Ureter (tissue), 1 donor: Measurements from ENCODE around the gene CALR. TPM values are rescaled to one million over a fixed set of nuclear protein-coding genes. Genes with fewer than 3 reads are reported as not detected.
"Not testable (repeated sequence)": the region's sequence is repeated elsewhere in the genome, so short reads cannot be mapped to it uniquely, and the experiment has no call there.

Experiments used
- DNase-seq: peaks from one replicate; pipeline ENCODE4 v3.0.0-alpha.2; 2020; ENCODE audit warnings: low spot score
- total RNA-seq: library from RNA; stranded (reverse); gene quantifications from one replicate; pipeline ENCODE4 v1.2.4, GENCODE V29; 2023
- donor health status: DM: yes; HTN: yes; CAD: no.

The CALR gene
- total RNA-seq = 643 TPM

- DNase-seq = peak; percentile 100
These were observed at the start of gene CALR for GRCh38 chr19:12937927-12938778. Gene CALR, plus strand, starts transcription at chr19:12938609. Its CDS starts 71 bp downstream, at chr19:12938680.

DNA sequence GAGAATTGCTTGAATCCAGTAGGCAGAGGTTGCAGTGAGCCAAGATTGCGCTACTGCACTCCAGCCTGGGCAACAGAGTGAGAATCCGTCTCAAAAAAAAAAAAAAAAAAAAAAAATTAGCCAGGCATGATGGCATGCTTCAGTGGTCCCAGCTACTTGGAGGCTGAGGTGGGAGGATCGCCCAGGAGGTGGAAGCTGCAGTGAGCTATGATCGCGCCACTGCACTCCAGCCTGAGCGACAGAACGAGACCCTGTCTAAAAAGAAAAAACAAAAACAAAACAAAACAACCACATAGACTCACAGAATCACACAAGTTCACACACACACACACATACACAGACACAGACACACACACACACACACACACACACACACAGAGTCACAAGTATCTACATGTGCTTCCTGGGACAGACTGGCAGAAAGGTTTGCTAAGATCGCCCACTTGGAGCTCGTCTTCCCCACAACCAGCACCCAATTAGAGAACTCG, 48.1 kb upstream of the CALR start:
- DNase-seq = not testable (repeated sequence)

DNA sequence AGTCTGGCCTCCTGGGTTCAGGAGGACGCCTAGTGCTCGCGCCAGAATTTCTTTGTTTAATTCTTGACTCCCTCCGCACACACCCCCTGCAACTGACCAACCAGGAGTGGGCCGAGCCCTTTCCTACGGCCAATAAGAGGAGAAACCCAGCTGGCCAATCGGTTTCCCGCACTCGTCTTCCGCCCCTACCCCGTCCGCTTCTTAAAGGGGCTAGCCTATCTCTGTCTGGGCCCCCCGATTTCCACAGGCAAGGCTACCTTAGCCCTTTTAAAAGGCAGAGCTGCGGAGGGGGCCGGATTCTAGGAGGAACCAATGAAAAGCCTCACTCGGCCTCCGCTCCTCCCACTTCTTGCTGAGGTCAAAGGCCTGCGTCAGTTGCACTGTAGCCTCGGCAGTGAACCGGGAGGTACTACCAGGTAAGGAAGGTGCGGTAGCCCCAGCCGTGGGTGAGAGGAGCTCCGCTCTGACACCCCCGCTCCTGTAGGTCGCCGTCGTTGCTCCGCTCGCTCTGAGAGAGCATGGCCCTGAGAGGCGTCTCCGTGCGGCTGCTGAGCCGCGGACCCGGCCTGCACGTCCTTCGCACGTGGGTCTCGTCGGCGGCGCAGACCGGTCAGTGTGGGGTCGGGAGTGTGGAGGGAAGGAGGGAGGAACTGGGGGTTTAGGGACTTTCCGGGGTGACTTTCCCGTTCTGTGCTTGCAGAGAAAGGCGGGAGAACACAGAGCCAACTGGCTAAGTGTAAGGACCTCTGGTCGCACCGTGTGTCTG, 47.4 kb upstream of the CALR start, which contains the start of gene GCDH:
Gene GCDH (plus strand): TSS at position 374 of the 766 bp plus-strand sequence. CDS start 145 bp downstream, at position 519.
- peak; percentile 98 for DNase-seq

DNA sequence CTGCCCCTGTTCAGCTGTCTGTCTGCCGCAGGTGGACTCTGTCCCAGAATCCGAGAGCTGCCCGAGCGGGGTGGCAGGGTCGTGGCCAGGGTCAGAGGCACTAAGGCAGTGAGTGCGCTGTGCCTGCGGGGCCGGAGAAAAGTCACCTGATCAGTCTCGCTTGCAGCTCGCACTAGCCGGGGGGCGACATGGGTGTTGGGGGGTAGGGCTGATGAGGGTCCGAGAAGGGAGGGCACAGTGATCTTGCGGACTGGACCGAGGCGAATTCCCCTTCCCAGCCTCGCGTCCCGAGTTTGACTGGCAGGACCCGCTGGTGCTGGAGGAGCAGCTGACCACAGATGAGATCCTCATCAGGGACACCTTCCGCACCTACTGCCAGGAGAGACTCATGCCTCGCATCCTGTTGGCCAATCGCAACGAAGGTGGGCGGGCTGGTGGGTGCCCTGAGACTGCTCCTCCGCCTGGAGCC, 46.8 kb upstream of the CALR start:
- DNase-seq = no peak

DNA sequence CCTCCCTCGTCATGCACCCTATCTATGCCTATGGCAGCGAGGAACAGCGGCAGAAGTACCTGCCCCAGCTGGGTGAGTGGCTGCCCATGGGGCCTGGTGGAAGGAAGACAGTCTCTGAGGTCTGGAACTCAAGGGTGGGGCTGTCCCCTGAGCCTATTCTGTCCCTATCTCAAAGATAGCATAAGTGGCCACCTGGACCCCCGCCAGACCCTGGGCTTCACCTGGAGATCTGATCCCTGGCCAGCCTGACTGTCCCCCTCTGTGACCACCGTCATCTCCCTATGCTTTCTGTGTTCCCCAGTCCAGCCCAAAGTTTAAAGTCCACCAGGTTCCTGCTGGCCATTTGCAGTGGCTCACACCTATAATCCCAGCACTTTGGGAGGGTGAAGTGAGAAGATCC, 44.8 kb upstream of the CALR start:
- no peak for DNase-seq

GRCh38 chr19:12896460-12896859, 41.9 kb upstream of the CALR start:
- no peak for DNase-seq

- DNase-seq = no peak
These were observed 38.4 kb upstream of the CALR start for GRCh38 chr19:12899891-12900518.

DNA sequence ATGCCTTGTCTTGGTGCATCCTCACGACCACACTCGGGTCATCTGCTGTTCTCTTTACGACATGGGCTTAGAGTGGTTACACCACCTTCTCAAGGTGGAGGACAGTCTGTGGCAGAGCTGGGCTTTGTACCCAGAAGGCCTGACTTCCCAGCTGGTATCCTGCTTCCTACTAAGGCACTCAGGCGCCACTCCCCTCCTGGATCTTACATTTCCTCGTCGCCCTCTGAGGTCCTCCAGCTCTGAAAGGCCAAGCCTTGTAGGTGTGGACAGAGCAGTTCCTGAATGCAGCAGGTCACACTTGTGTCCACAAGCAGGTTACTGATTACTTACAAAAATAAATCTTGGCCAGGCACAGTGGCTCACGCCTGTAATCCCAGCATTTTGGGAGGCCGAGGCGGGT, 31.2 kb upstream of the CALR start:
- DNase-seq = no peak

GRCh38 chr19:12912571-12912970, 25.8 kb upstream of the CALR start:
- no peak for DNase-seq

DNA sequence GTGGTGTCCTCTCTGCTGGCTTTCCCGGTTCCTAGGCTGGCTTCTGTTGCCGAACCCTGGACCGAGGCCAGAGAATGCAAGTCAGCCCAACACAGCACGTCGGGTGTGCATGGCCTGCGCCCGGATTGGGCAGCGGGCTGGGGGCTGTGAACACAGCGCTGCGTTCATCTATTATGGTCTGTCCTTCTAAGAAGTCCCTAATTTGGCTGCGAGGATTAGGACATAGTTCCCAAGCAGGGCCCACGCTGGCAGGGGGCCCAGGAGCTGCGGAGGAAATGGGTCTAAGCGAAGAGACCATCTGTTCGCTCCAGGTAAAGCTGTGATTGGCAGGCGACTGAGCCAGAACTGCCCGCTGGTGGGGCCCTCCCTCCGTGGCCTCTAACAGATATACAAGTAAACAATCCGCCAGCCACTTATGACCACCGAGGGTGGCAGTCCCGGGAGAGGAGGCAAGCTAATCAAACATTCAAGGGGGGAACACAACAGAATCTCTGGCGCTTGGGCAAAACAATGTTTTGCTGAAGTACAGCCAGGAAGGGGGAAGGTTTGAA, 25.3 kb upstream of the CALR start:
- peak; percentile 80 for DNase-seq

- DNase-seq = no peak
These were observed 24.3 kb upstream of the CALR start for GRCh38 chr19:12913851-12914690.

- not testable (repeated sequence) for DNase-seq
These were observed 22.5 kb upstream of the CALR start for GRCh38 chr19:12915860-12916259.

- DNase-seq = no peak
These were observed 20.2 kb upstream of the CALR start for GRCh38 chr19:12918253-12918652.

DNA sequence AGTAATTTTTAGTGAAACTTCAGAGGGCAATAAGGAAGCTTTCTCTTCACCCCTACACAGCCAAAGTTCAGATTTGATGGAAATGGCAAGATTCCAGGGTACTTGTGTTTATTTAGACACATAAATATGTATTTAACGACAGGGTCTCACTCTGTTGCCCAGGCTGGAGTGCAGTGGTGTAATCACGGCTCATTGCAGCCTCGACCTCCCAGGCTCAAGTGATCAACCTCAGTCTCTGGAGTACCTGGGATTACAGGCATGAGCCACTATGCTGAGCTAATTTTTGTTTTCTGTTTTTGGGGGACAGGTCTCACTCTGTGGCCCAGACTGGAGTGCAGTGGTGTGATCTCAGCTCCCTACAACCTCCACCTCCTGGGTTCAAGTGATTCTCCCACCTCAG, 17.4 kb upstream of the CALR start:
- DNase-seq = no peak

DNA sequence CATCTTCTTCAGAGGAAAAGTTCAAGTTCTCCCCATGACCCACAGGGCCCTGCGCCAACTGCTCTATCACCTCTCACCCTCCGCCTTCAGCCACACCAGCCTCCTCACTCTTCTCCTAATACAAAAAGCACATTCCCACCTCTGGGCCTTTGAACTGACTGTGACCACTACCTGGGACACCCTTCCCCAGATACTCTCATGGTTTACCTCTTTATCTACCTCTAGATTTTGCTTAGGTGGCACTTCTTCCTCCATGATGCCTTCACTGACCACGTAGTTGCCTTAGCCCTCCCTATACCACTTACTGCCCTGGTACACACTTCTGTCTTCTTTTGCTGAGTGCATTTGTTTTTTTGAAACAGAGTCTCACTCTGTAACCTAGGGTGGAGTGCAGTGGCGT, 15.4 kb upstream of the CALR start:
- no peak for DNase-seq

DNA sequence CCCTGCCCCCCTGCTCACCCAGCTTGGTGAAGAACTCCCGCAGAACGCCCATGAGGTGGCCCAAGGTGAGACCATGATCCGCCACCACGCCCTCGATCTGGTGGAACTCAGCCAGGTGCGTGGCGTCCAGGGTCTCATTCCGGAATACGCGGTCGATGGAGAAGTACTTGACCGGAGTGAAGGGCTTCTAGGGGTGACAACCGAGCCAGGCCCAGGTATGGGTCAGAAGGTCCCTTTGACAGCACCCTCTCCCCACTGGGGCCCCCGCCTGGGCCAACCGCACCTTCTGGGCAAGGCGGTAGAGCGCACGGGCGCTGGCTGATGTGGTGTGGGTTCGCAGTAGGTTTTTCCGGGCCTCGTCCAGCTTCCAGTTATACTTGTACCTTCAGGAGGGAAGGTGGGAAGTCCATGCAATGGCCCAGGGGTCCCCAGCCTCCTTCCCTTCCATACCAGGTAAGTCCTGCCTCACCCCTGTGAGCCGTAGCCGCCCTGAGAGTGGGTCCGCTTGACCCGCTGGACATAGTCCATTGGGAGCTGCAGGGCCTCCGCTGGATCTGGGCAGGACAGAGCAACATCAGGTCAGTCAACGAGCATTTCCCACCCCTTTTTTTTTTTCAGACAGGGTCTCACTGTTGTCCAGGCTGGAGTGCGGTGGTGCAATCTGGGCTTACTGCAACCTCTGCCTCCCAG, 13.6 kb upstream of the CALR start:
- no peak for DNase-seq

GRCh38 chr19:12930002-12930645, 8.3 kb upstream of the CALR start:
- no peak for DNase-seq

DNA sequence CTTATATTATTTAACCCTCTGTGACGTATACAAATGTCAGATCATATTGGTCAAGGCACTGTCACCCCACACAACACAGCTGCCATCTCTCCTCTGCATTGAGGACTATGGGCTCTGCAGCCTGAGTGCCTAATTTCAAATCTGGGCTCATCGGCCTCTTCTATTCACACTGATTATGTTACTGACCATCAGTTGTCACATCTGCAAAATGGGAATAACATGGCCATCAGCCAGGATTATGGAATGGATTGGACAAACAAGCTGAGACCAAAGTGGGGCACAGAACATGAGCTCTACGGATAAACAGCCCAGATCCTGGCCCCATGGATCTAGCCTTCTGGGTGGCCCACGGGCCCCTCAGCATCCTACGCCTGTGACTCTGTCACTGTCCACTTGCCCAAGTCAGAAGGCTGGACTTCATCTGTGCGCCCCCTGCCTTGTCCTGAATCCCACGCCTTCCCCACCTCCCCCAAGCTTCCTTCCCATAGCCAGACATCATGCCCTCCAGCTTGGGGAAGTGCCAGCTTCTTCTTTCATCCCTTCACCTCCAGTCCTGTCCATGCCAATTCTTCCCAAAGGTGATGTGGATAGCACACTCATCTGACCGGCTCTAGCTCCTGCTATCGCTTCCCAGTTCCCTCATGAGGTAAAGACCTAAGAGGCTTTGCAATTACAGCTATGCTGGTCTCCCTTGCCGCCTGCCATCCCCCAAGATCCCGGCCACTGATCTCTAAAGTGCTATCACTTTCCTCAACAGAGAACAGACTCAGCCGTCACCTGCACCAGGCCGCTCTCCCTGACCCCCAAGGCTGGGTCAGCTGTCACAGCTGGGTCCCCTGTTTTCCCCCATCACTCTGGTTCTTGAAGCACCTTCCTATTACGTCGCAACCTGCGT, 5.8 kb upstream of the CALR start:
- DNase-seq = no peak
